HG02642 (cell line): ENCODE measurements around the gene TRIM2.

Experiments used
- ATAC-seq: cut with Tn5 transposase; IDR thresholded peaks from one replicate; pipeline ENCODE4 v1.9.1; 2021; ENCODE audit warnings: mild to moderate bottlenecking; ENCODE audit not compliant: unreplicated experiment, poor library complexity

TRIM2 gene

DNA sequence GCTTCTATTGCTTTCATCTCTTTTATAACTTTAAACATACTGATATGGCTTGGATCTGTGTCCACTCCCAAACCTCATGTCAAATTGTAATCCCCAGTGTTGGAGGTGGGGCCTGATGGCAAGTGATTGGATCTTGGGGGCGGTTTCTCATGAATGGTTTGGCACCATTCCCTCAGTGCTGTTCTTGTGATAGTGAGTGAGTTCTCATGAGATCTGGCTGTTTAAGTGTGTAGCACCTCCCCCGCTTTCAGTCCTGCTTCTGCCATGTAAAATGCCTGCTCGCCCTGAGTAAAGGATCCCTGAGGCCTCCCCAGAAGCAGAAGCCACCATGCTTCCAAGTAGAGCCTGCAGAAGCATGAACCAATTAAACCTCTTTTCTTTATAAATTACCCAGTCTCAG is 157.9 kb downstream of the TRIM2 start:
- no peak for ATAC-seq

DNA sequence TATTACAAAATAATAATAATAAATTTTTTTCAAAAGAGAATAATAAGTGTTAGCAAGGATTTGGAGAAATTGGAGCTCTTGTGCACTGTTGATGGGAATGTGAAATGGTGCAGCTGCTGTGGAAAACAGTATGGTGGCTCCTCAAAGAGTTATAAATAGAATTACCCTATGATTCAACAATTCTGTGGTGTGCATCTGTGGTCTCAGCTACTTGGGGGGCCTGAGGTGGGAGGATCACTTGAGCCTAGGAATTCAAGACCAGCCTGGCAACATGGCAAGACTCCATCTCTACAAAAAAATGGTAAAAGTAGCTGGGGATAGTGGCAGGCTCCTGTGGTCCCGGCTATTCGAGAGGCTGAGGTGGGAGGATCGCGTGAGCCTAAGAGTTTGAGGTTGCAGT is 159.8 kb downstream of the TRIM2 start:
- ATAC-seq = no peak

DNA sequence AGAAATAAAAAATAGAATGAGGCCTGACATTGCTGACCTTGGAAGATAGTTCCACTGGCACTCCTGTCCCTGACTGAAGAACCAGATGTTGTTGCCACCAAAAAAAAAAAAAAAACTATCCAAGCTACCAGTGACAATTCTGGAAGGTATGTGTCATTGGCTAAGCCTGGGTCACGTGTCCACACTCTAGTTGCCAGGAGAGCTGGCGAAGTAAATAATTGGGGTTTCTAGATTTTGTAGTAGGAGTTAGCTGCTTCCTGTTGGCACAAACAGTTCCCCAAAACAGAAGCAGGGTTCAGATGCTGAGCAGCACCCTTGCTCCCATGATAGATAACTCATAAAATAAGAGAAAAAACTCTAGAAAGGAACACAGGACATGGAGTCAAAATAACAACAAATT is 160.8 kb downstream of the TRIM2 start:
- ATAC-seq = no peak

DNA sequence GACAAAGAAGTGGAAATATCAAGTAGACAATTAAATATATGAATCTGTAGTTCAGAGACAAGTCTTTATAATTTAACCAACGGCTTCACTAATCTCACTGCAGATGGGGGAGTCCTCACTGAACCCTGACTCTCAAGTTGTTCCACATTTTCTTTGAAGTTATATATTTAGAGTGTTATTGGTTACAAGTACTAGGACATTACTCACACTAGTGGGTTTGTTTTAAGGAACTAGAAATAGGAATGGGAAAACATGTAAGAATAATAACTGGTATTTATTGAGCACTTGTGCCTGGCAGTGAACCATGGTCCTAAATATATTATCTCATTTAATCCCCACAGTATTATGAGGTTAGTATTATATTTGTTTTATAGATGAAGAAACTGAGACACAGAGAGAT is 162.2 kb downstream of the TRIM2 start:
- ATAC-seq = no peak

DNA sequence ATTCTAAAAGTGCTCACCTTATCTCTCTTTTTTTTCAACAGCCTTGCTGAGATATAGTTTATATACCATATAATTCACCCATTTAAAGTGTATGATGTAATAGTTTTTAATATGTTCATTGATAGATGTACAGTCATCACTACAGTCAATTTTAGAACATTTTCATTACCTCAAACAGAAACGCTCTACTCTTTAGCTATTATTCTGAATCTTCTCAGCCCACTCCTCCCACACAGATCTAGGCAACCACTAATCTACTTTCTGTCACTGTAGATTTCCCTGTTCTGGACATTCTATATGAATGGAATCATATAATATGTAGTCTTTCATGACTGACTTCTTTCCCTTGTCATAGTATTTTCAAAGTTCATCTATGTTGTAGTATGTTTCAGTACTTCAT is 162.8 kb downstream of the TRIM2 start:
- ATAC-seq = no peak

DNA sequence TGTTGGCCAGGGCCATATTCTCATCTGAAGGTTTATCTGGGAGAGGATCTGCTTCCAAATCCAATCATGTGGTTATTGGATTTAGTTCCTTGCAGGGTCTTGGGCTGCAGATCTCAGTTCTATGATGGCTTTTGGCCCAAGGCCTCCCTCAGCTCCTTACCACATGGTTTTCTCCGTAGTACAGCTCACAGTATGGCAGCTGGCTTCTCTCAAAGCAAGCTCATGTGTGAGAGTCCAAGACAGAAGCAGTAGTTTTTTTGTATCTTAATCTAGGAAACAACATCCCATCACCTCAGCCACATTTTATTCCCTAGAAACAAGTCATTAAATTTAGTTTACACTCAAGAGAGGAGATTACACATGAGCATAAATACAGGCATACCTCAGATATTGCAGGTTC is 164.8 kb downstream of the TRIM2 start:
- ATAC-seq = no peak

DNA sequence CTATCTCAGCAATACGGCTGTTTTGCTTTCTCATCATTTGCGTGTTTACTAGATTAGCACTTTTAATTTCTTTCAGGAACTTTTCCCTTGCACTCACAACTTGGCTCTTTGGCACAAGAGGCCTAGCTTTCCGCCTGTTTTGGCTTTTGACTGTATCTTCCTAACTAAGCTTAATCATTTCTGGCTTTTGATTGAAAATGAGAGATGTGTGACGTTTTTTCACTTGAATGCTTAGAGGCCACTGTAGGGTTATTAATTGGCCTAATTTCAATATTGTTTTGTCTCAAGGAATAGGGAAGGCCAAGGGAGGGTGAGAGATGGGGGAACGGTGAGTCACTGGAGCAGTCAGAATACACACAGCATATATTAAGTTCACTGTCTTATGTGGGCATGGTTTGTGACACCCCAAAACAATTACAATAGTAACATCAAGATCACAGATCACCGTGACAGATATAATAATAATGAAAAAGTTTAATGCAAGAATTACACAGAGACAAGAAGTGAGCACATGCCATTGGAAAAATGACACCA is 167.5 kb downstream of the TRIM2 start:
- no peak for ATAC-seq

DNA sequence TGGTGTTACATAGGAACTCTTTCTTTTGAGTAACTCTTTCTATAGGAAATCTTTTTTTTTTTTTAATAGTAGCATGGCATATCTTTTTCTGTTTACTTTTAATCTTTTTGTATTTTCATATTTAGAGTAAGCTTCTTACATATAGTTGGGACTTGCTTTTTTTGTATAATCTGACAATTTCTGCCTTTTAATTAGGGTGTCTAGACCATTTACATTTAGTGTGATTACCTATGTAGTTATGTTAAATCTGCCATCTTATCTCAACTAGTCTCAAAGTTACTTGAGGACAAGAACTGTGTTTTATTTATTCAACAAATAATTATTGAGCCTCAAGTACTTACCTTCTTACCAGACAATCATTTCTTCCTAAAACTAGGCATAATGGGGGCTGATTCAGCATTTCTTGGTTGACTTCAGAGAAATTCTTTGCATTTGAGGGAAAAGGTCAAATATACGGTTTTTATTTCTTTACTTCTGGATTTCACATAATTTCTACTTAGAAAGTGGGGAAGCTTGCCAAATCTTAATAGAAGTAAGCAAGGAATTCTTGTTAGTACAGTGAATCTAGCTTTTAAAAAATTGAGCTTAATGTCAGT is 168.8 kb downstream of the TRIM2 start:
- no peak for ATAC-seq

DNA sequence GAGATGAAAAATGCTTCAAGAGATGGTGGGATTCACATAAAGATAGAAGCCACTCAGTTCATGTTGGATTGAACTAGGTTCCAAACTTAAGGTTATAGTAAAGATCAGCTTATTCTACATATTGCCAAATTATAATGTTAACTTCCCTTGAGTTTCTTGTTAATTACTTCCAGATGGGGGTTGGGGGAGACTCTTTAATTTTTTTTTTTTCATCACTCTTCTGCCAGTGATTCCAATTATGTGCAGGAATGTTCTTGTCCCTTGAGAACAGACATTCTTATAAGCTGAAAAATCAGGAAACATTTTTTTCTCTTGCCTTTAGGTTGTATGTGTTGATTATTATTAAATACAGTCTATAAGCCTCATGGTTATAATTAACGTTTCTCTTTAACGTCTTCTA is 170.2 kb downstream of the TRIM2 start:
- ATAC-seq = no peak

DNA sequence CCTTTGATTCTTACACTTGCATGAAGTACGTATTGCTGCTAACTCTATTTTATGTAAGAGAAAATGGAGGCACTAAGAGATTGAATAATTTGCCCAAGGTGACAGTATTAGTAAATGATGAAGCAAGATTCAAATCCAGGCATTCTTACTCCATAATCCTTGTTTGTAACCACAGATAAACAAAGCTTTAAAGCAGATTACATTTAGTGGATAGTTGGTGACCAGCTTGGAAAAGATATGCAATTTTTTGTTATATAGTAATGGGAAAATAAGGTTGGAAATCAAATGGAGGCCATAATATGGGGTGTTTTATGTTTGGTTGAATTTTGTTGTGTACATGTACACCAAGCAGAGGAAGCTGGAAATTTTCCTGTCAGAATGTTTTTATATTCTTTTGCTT is 171.1 kb downstream of the TRIM2 start:
- ATAC-seq = no peak

DNA sequence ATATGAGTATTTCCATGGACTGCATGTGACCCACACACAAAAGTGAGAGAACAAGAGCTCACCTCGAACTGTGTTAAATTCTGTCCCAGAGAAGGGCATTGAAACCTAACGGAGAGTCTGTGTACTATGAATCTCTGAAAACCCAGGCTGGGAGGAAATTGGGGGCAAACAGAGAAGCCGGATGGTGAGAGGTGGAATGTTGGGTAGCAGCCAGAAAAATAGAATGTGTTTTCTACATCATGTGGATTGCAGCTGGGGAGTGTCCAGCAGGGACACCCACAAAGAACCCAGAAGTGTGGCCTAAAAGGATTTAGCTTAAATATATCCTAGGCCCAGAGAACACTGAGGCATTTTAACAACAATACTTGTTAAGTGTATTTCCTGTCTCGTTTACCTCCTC is 178.9 kb downstream of the TRIM2 start:
- no peak for ATAC-seq

DNA sequence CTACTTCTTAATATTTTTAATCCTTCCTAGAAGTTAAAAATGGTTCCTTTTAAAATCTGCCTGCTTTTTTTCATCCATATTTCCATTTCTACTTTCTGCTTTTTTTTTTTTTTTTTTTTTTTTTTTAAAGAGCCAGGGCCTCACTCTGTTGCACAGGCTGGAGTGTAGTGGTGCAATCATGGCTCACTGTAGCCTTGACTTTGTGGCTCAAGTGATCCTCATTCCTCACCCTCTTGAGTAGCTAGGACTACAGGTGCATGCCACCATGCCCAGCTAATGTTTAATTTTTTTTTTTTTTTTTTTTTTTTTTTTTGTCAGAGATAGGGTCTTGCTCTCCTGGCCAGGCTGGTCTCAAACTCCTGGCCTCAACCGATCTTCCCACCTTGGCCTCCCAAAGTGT is 179.9 kb downstream of the TRIM2 start:
- no peak for ATAC-seq

DNA sequence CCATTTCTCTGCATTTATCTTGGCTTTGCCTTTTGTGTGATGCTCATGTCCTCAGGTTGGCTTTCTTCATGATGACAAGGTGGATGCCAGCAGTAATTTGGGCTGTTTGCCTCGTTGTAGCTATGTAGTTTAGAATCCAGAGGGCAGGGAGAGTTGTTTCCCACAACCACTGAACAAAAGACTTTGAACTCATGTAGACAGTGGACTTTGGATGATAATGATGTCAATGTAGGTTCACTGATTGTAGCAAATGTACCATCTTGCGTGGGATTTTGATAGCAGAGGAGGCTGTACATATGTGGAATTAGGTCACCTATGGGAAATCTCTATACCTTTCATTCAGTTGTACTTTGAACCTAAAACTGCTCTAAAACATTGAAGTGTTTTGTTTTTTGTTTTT is 181.5 kb downstream of the TRIM2 start:
- no peak for ATAC-seq

DNA sequence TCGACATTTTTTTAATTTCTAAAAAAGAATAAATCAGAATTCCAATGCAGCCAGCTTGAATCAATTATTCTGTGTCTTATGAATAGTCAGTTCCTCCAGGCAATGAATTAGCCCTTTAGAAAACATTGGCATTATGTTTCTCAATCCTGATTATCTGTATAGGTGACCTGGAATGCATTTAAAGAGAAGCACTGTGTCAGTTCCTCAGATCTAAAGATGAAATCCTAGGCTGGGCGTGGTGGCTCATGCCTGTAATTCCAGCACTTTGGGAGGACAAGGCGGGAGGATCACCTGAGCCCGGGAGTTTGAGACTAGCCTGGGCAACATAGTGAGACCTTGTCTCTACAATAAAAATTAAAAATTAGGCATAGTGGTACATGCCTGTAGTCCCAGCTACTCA is 183.7 kb downstream of the TRIM2 start:
- no peak for ATAC-seq
